Effector CD8-positive, alpha-beta T cell (primary cell): ENCODE measurements around the gene PLOD3.

Experiments used
- DNase-seq: peaks from one replicate; lab custom pipeline; 2025; lab: John Stamatoyannopoulos, UW

The PLOD3 gene

GRCh38 chr7:101180130-101180755, 37.1 kb downstream of the PLOD3 start, which contains the start of gene NAT16:
Gene NAT16 (minus strand): TSS chr7:101180293. CDS start chr7:101174807, 5,486 bp downstream.
- DNase-seq = no peak

DNA sequence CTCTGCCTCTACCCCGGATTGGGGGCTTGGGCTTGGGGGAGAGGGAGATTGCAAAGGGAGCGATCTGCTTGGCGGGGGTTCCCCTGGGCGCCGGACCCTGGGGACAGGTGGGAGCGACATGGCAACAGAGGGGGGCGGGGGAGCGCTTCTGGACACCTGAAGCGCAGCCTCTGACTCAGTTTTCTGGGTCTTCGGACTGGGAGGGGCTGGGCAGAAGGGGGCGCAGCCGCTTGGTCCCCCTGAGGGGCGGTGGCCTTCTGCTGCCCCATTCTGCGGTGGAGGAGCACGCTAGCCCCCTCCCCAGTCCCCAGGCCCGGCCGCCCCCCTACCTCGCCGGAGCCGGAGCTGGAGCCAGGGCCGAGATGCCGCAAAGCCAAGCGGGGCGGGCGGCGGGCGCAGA, 37.7 kb downstream of the PLOD3 start:
- DNase-seq = no peak

DNA sequence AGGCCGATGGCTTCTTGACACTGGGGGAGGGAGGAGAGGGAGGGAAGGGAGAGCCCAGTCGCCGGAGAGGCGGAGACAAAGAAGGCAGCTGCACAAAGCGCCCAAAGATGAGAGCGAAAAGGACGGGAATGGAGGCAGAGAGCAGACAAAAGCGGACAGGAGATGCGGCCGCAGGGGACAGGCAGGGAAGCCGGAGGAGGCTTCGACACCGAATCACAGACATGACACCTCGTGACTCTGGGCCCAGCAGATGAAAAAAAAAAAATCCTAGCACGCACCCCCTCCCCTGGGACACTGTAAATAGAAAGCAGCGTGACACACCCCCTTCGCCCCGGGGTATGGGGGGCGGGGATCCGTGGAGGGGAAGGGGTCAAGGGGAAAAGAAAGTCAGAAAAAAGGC, 38.3 kb downstream of the PLOD3 start:
- no peak for DNase-seq

DNA sequence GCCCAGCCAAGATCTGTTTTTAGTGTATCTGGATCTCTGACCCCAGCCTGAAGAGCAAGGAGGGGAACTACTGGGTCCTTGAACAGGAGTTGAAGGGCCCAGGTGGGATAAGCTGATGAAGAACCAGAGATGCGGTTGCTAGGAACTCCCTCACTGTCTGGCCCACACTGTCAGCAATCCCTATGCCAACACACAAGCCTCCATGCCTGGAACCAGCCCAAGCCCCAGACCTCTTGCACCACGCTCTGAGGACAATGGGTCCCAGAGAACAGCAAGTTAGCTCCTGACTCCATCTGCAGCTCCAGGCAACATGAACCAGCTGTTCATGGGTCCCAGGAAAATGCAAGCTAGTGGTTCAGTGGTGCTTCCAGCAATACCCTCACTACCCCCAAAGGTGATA, 39.7 kb downstream of the PLOD3 start:
- no peak for DNase-seq

DNA sequence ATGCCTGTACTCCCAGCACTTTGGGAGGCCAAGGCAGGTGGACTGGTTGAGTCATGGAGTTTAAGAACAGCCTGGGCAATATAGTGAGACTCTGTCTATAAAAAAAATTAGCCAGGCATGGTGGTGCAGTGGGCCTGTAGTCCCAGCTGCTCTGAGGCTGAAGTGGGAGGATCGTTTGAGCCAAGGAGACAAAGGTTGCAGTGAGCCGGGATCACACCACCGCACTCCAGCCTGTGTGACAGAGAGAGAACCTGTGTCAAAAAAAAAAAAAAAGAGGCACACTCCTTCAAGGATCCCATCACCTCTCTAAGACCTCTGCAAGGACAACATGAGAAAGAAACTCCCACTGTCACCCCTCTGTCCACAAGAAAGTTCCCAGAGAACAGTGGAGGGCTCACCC, 41.7 kb downstream of the PLOD3 start:
- no peak for DNase-seq

GRCh38 chr7:101174322-101174854, 43.0 kb downstream of the PLOD3 start:
- DNase-seq = no peak

DNA sequence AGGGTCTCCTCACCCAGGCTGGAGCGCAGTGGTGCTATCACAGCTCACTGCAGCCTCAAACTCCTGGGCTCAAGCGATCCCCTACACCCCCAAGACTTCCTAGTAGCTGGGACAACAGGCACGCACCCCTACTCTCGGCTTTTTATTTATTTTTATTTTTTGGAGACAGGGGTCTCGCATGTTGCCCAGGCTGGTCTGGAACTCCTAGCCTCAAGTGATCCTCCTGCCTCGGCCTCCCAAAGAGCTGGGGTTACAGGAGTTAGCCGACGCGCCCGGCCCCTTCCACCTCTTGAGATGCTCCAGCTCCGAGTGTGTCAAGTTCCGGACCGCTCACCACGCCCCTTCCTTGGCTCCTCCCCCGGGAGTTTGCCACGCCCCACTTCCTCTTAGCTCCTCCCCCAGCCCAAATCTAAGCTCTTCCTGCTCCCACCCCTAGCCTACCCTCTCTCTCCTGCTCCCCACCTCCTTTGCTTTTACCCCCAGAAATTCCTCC, 43.6 kb downstream of the PLOD3 start:
- peak; percentile 45 for DNase-seq

- no peak for DNase-seq
Observed at GRCh38 chr7:101172854-101173751, 44.3 kb downstream of the PLOD3 start.

GRCh38 chr7:101172005-101172853, 45.2 kb downstream of the PLOD3 start:
- no peak for DNase-seq

DNA sequence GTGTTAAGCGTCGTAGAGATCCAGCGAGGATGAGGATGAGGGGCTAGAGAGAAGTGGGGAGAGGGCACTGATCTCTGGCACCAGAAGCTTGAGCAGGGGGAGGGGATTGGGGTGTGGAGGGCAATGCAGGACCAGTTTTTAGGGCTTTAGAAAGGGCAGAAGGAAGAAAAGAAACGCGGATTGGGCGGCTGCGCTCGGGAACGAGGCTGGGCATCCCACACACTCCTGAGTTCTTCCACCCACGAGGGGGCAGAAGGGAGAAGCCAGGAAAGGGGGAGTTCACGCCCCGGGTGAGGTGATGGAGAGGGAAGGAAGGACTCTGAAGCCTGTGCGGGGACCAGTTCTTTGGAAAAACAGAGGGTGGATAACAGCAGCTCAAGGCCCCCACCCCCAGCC, 45.9 kb downstream of the PLOD3 start:
- no peak for DNase-seq

DNA sequence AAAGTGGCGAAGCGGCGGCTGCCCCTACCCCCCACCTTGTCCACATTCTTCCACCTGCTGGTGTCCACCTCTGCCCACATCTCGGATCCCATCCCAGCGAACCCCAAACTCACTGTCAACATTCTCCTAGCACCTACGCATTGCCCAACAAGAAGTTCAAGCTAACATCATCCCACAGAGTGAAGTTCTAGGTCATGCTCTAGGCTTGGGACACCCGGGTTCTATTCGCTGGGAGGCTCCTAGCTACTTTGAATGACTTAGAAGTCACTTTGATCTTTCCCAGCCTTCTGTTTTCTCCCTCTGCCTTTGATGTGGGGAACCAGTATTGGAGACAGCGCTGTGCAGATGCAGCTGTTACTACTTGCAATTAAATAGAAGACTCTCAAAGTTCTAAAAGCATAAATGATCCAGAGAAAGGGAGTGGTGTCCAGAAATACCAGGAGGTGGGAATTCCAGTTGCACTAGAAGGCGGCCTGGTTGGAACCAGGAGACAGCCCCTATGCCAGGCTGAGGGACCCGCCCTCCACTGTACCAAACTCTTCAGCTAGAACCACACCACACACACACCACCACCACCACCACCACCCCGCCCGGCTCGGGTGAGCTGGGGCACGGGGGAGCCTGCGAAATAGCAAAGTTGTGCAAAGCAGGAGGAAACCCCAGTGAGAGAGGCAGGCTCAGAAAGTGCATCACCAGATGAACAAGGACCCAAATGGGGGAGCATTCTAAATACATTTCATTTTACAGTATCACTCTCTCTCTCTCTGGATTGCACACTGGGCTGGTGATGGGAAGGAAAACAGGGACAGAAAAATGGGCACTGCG, 46.6 kb downstream of the PLOD3 start:
- DNase-seq = peak; percentile 9

DNA sequence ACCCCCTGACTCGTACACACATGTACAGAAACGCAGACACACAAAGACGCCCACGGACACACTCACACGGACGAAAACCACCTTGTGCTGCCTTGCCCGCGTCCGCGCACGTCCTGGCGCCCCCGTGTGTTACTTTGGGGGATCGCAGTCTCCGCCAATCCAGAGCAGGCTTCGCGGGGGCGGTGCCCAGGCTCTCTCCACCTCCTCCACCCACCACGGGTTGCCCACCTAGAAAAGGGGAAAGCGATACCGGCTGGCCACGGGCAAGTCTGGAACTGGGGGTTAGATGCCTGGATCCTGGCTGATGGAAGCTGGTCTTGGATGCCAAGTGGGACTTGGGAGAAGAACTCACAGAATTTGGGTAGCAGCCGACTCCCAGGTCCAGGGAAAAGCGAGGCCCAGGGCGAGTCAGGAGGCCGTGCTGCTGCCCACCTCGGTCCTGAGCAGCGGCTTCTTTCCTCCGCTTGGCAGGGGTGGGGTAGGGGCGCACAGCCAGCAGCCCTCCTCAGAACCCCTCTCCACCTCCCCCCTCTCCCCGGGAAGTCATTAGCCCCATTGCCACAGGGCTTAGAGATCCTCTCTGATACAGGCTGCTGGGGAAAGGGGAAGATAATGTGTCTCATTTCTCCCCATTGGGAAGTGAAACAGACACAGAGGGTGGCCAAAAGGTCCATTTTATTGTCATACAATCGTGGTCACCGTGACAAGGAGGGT, 47.4 kb downstream of the PLOD3 start:
- DNase-seq = peak; percentile 70

- DNase-seq = no peak
Observed at GRCh38 chr7:101169110-101169837, 48.1 kb downstream of the PLOD3 start.

- DNase-seq = no peak
Observed at GRCh38 chr7:101168412-101169049, 48.9 kb downstream of the PLOD3 start.

- DNase-seq = no peak
Observed at GRCh38 chr7:101167645-101168411, 49.6 kb downstream of the PLOD3 start.

DNA sequence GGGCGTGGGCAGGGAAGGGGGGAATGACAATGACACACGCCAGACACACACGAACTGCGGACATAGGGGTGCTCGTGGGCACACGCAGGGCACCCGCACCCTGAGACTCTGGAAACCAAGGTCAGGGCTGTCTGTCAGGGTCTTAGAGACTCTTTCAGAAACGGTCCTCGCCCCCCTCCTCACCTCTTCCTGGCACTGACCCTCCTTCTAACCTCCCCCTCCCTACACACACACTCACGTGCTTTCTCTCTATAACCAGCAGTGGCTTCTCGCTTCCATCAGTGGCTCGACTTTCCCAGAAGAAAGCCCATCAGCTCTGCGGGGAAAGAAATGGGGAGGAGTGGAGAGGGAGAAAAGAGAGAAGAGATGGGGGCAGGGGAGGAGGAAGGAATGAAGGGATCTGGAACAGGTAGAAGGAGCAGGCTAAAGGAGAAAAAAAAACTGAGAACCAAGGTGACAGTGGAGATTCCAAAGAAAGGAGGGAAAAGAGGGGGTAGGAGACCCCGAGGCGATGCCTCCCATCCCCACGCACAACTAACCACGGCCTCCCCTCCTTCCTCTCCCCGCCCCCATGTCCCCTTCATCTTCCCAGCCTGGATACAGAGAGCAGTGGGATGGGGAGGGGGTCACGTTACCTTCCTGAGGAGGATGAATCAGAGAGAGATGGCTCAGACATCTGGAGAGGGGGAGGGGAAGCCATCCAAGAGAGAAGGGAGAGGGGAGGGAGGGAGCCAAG, 50.3 kb downstream of the PLOD3 start:
- no peak for DNase-seq

GRCh38 chr7:101166648-101166908, 50.8 kb downstream of the PLOD3 start:
- no peak for DNase-seq
